ENCODE measurements around the gene C11orf97. TPM values are rescaled to one million over a fixed set of nuclear protein-coding genes. Genes with fewer than 3 reads are reported as not detected.
"Not testable (repeated sequence)": the region's sequence is repeated elsewhere in the genome, so short reads cannot be mapped to it uniquely, and the experiment has no call there.

C11orf97 gene
- total RNA-seq, 1 donor from 2014 or later: not detected

- intact Hi-C loops (cut with micrococcal nuclease): no loop called here
Measured at GRCh38 chr11:94553938-94554337, 41.7 kb downstream of the C11orf97 start.

- intact Hi-C loops (cut with micrococcal nuclease): not testable (repeated sequence)
Measured at GRCh38 chr11:94555752-94556329, 43.6 kb downstream of the C11orf97 start.

GRCh38 chr11:94557421-94557820 lies 45.2 kb downstream of the C11orf97 start:
- intact Hi-C loops (cut with micrococcal nuclease): no loop called here

GRCh38 chr11:94557992-94558391 lies 45.7 kb downstream of the C11orf97 start:
- intact Hi-C loops (cut with micrococcal nuclease): no loop called here

DNA sequence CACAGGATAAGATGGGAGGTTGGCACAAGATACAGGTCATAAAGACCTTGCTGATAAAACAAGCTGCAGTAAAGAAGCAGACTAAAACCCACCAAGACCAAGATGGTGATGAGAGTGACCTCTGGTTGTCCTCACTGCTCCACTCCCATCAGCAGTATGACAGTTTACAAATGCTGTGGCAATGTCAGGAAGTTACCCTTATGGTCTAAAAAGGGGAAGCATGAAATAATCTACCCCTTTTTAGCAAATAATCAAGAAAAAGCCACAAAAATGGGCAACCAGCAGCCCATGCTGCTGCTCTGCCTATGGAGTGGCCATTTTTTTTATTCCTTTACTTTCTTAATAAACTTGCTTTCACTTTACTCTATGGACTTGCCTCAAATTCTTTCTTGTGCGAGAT lies 46.2 kb downstream of the C11orf97 start:
- intact Hi-C loops (cut with micrococcal nuclease): no loop called here

DNA sequence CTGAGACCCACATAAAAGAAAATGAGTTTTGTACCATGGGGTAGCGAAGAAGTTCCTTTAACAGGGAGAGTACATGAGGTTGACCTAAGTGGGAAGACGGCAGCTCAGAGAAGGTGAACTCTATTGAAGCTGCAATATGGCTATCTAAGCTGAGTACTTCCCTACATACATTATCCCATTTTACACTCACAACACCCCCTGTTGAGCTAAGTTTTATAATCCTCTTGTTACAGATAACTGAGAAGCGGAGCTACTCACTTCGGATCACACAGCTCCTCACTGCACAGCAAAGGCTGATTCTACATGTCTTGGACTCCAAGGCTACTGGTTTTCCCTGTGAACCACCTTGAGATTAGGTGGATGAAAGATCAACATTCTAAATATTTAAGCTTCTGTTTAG lies 46.7 kb downstream of the C11orf97 start:
- intact Hi-C loops (cut with micrococcal nuclease): no loop called here

- intact Hi-C loops (cut with micrococcal nuclease): no loop called here
Measured at GRCh38 chr11:94559361-94559760, 47.1 kb downstream of the C11orf97 start.

DNA sequence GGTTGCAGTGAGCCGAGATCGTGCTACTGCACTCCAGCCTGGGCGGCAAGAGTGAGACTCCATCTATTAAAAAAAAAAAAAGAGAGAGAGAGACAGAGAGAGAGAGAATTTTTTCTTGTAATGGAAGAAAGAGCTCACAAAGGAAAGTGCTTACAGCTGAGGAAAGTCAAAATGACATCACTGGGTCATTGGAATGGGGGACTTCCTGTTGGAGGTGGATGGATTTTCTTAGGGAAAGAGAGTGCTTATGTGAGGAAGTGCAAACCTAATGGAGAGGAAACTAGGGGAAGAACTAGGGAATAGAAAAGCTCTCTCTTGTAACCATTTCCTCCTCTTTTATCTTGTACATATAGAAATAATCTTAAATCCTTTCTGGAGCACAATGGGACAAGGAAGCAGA lies 48.6 kb downstream of the C11orf97 start:
- intact Hi-C loops (cut with micrococcal nuclease): no loop called here

- intact Hi-C loops (cut with micrococcal nuclease): no loop called here
Measured at GRCh38 chr11:94563176-94563847, 51.1 kb downstream of the C11orf97 start.

GRCh38 chr11:94563848-94564467 lies 51.7 kb downstream of the C11orf97 start:
- intact Hi-C loops (cut with micrococcal nuclease): no loop called here

DNA sequence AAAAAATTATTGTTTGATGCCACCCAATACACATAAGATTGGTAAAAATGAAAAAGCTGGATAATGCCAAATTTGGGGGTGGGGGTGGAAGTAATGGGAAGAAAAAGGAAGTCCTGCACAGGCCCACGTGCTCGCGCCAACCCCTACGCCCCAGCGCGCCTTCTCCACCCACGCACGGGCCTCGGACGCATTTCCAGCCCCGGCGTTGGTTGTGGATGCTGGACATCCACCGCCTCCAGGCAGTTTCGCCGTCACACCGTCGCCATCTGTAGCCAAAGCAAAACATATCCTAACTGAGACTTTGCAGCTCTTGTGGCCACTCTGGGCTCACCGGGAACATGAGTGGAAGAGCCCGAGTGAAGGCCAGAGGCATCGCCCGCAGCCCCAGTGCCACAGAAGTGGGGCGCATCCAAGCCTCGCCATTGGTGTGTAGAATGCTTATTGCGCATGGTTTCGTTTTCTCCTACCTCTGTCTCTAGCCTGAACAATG lies 55.0 kb downstream of the C11orf97 start, which contains the start of gene PIWIL4:
Gene PIWIL4, plus strand, starts transcription at position 188 of the 490 bp plus-strand sequence. Its CDS starts 151 bp downstream, at position 339.
- intact Hi-C loops (cut with micrococcal nuclease): no loop called here

- intact Hi-C loops (cut with micrococcal nuclease): no loop called here
Measured at GRCh38 chr11:94568200-94568599, 55.9 kb downstream of the C11orf97 start.

- intact Hi-C loops (cut with micrococcal nuclease): no loop called here
Measured at GRCh38 chr11:94568717-94569116, 56.5 kb downstream of the C11orf97 start.

DNA sequence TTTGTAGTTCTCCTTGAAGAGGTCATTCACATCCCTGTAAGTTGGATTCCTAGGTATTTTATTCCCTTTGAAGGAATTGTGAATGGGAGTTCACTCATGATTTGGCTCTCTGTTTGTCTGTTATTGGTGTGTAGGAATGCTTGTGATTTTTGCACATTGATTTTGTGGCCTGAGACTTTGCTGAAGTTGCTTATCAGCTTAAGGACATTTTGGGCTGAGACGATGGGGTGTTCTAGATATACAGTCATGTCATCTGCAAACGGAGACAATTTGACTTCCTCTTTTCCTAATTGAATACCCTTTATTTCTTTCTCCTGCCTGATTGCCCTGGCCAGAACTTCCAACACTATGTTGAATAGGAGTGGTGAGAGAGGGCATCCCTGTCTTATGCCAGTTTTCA lies 60.7 kb downstream of the C11orf97 start:
- intact Hi-C loops (cut with micrococcal nuclease): not testable (repeated sequence)

DNA sequence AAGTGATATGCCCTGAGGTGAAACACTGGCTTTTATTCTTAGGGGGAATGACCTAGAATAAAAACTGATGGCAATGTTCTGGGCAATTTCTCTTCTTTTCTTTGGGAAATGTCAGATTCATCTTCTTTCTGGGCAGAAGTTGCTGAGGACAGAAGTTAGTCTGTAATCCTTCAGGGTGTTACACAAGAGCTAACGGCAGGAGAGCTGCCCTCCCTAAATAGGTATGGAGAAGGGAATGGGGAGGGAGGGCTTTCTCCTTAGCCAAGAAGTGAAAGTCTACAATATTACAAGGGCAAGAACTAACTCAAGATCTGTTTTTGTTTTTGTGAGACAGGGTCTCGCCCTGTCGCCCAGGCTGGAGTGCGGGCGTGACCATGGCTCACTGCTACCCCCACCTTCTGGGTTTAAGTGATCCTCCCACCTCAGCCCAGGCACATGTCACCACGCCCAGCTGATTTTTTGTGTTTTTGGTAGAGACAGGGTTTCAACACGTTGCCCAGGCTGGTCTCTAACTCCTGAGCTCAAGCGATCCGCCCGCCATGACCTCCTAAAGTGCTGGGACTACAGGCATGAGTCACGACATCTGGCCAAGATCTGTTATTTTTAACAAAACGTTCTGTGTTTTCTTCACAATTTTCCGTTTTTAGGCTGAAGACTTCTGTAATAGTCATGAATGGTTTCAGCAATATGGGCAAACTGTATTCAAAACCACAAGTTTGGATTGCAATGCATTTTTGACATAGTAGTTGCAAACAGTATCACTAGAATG lies 62.1 kb downstream of the C11orf97 start:
- intact Hi-C loops (cut with micrococcal nuclease): no loop called here

DNA sequence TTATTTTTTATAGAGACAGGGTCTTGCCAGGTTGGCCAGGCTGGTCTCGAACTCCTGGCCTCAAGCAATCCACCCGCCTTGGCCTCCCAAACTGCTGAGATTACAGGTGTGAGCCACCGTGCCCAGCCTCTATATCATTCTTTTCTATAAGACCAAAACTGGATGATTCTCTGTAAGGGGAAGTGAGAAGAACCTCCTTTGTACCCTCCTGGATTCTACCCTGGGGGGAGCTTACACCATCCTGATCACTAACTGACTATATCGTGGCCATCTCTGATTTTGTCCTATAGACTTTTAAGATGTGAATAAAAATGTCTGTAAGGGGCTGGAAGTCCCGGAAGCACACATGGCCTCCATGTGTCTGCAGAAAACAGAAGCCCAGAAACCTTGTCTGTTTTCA lies 64.0 kb downstream of the C11orf97 start:
- intact Hi-C loops (cut with micrococcal nuclease): no loop called here

- intact Hi-C loops (cut with micrococcal nuclease): no loop called here
Measured at GRCh38 chr11:94577841-94578240, 65.6 kb downstream of the C11orf97 start.

Other genes with a start within 250 kb of the C11orf97 start
- gene IZUMO1R, start 207.9 kb upstream of the C11orf97 start, total RNA-seq: not detected in 2 replicates
- gene GPR83, start 111.0 kb upstream of the C11orf97 start, total RNA-seq: 0.09 and 0.11 TPM in 2 replicates
- 40.7 and 43.5 TPM in 2 replicates for gene MRE11, start 18.6 kb upstream of the C11orf97 start, total RNA-seq
- 21.4 and 23.6 TPM in 2 replicates for gene ANKRD49, start 18.5 kb upstream of the C11orf97 start, total RNA-seq
- 8.5 and 8.7 TPM in 2 replicates for gene FUT4, start 31.5 kb downstream of the C11orf97 start, total RNA-seq
- gene PIWIL4, start 54.9 kb downstream of the C11orf97 start, total RNA-seq: 0.61 and 1.0 TPM in 2 replicates